ENCODE results near the gene VNN1.
A peak's percentile ranks its signal among the peaks of the same experiment; 100 is the strongest.
"Not testable (repeated sequence)": the region's sequence is repeated elsewhere in the genome, so short reads cannot be mapped to it uniquely, and the experiment has no call there.

Gene VNN1

DNA sequence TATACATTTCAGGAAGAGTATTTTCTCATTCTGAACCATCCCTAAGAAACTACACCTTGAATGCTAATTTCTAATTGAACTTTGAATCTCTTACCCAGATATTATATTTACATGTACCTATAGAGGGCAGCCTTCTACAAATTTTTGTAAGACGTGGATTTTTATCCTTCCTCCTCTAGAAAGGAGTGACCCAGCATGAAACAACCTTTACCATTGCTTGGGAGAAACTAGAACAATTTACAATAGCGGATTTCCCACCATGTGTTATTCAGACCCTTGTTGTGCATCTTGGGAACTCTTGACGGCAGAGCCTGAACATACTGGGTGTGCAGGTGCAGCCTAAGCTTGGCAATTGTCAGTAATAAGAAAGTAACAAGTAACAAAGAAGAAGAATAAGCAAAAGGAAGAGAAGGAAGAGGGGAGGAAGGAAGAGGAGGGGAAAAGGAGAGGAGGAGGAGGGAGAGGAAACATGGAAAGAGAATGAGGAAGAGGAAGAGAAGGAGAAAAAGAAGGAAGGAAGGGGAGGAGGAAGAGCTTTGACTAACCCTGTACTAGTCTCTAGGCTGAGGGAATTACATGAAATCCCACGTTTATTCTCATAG, 44.1 kb downstream of the VNN1 start:
- peak; percentile 61 for DNase-seq (ENCODE audit: low spot score)

DNA sequence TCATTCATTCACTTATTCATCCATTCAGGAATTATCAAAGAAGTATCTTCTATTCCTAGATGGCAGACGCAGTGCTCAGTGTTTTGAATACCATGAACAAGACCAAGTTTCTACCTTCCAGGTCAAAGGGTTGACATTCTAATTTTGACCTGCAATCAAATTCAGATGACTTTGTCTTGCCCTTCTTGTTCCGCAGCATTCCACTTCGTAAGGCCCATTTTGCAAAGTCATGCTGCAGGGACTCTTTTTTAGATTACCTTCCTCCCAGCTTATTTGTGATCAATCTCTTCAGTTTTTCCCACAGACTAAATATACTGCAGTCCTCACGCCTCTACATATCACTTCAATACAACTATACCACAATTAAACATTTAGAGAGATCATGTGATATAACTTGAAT, 47.7 kb downstream of the VNN1 start:
- DNase-seq (ENCODE audit: low spot score), result no peak

DNA sequence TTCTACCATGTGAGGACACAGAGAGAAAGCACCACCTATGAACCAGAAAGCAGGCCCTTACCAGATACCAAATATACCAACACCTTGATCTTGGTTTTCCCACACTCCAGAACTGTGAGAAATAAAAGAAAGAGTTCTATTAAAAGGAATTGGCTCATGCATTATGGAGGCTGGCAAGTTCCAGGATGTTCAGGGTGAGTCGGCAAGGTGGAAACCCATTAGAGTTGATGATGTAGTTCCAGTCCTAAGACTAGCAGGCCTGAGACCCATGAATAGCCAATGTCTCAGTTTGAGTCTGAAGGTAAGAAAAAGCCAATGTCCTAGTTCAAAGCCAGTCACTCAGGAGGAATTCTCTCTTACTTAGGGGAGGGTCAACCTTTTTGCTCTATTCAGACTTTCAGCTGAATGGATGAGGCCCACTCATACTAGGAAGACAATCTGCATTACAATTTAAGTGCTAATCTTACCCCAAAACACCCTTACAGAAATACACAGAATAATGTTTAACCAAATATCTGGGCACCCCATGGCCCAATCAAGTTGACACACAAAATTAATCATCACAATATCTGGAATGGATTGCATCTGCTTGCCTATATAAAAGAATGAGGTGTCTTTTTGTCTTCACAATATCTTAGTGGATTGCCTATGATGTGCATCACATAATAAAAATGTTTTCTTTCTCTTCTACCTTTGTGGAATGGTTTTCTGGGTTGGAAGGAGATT, 49.4 kb downstream of the VNN1 start:
- no peak for DNase-seq (ENCODE audit: low spot score)

DNA sequence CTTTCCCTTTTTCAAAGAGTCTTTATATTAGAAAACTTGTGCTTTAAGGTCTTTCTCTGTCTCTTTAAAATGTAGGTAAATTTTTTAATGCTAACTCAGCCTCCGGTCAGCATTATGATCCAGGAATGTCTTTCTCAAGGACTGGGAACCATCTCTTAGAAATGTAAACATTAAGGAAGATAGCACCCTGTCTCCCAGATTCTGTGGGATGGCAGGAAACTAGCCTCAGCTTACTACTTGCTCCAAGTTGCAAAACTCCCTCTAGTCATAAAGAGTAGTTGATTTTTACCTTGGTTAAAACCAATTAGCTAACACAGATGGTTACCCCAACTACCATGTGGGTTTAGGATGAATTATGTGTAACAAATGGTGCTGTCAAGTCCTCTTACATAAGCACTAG, 50.2 kb downstream of the VNN1 start:
- no peak for DNase-seq (ENCODE audit: low spot score)

DNA sequence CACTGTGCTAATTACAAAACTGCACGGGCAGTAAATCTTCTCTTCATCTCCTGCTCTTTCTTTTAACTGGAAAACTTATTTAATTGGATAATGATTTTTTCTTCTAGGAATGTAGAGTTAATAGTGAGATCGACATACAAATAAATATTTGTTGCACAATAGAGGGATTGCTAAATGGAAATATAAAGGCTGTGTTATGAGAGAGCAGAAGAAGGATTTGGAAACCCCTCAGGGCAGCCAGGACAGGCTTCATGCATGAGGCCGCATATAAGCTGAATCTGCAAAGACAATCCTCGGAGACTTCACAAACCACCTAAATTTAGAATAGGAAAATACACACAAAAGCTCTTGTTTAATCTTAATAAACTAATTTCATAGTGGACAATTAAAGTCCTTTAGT, 51.9 kb downstream of the VNN1 start:
- no peak for DNase-seq (ENCODE audit: low spot score)

DNA sequence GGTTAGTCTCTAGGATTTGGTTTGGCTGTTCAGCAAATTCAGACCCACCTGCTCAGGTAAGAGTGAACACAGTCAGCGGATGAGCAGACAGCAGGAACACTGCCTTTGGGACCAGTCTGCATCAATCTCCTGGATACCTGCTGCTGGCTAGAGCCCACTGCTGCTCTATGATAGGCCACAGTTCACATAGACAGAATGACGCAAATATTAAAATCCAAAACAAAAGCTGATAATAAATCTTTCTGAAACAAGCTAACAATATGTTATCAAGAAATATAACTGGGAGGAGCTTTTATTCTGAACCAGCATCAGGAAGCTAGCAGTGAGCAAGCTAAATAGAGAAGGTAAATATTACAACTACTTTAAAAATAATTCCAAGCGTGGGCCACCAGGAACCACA, 54.8 kb downstream of the VNN1 start, which contains the start of gene TAAR1:
TSS of gene TAAR1 (minus strand) at position 101 of the 400 bp plus-strand sequence. CDS start 13,179 bp downstream, outside the sequence.
- no peak for DNase-seq (ENCODE audit: low spot score)

DNA sequence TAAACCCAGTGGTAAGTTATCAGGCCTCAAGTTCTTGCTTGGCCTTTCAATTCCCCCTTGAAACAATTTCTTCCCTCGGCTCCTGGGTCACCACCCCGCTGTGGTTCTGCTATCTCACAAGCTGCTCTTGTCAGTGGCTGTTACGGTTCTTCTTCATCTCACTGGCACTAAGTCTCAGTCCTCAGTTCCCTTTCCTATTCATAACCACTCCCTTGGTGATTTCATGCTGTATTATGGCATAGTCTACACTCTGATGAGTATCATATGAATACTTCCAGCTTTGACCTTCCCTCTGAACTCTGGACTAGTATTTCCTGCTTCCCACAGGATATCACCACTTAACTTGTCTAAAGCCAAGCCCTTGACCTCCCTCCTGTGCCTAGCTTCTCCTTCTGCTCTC, 62.8 kb downstream of the VNN1 start:
- DNase-seq (ENCODE audit: low spot score), result no peak

DNA sequence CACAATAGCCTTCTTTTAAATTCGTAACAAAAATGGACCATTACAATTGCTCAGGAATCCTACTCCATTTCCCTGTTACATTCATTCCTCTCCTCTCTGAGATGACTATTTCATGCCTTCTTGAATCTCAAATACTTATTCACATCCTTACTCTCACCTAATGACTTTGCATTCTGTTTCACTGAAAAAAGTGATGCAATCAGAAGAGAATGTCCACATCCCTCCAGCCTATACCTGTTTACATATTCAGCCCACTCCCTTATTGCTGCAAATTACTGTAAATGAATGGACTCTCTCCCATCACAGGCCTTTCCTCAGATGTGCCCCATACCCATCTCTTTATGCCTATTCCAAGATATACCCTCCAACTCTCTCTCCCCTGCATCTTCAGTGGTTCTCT, 63.4 kb downstream of the VNN1 start:
- no peak for DNase-seq (ENCODE audit: low spot score)

DNA sequence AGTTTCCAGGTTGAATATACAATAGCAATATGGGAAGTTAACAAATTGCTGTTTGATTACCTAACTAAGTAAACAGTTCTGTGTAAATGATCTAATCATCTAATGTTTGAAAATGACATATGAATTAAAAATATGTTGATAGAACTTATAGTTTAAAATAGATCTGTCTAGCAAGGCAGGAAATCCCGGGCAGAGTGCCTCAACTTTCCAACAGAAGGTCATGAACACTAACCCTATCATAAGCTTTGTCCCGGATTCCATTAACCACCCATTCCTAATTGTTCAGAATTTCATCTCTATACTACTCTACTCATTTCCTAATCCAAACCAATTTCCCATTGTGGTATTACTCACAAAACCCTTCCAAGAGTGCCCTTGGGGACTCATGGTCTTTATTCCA, 65.0 kb downstream of the VNN1 start:
- DNase-seq (ENCODE audit: low spot score), result no peak

DNA sequence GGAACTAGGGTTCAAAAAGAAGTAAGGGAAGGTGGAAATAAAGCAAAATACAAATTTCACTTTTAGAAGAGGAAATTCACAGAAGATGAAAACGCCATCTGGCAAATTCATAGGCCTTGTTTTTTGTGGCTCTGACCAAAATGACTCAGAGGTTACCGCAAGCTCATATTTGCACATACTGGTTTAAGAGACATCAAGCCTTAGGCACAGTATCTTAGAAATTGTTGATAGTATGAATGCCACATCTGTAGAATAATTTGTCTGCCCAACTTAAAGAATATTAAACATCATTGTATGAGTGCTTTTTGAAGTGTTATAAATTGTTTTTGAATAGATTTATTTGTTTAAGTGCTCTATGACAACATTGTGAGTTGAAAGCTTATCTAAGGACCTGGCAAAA, 65.5 kb downstream of the VNN1 start:
- no peak for DNase-seq (ENCODE audit: low spot score)

DNA sequence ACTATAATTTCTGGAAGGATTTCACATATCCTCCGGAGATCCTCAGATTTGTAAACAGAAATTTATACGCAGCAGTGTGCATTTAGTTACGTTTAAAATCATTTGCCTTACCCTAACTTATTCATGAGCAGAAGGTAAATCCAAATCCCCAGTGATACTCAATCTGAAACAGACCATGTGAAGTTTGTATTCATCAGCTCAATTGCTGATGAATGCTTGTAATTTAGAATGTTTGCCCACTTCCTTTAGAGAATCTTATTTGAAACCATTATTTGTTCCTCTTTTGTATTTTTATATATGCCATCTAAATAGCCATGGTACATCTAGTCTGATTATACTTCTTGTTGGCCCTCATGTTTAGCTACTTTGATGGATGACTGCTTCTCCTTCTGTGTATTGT, 70.3 kb downstream of the VNN1 start:
- DNase-seq (ENCODE audit: low spot score), result no peak

DNA sequence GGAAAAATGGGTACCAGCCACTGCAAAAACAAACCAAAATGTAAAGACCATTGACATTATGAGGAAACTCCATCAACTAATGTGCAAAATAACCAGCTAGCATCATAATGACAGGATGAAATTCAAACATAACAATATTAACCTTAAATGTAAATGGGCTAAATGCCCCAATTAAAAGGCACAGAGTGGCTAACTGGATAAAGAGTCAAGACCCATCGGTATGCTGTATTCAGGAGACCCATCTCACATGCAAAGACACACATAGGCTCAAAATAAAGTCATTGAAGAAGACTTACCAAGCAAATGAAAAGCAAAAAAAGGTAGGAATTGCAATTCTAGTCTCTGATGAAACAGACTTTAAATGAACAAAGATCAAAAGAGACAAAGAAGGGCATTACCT, 76.7 kb downstream of the VNN1 start:
- DNase-seq (ENCODE audit: low spot score), result not testable (repeated sequence)

DNA sequence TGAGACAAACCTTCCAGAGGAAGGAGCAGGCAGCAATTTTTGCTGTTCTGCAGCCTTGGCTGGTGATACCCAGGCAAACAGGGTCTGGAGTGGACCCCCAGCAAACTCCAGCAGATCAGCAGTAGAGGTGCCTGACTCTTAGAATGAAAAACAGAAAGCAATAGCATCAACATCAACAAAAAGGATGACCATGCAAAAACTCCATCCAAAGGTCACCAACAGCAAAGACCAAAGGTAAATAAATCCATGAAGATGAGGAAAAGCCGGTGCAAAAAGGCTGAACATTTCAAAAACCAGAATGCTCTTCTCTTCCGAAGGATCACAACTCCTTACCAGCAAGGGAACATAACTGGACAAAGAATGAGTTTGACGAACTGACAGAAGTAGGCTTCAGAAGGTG, 77.9 kb downstream of the VNN1 start:
- DNase-seq (ENCODE audit: low spot score), result not testable (repeated sequence)

DNA sequence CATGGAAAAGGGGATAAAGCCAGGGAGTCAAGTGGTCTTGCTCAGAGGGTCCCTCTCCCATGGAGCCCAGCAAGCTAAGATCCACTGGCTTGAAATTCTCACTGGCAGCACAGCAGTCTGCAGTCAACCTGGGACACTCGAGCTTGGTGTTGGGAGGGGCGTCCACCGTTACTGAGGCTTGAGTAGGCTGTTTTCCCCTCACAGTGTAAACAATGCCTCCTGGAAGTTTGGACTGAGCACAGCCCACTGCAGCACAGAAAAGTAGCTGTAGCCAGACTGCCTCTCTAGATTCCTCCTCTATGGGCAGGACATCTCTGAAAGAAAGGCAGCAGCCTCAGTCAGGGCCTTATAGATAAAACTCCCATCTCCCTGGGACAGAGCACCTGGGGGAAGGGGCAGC, 78.6 kb downstream of the VNN1 start:
- DNase-seq (ENCODE audit: low spot score), result not testable (repeated sequence)

DNA sequence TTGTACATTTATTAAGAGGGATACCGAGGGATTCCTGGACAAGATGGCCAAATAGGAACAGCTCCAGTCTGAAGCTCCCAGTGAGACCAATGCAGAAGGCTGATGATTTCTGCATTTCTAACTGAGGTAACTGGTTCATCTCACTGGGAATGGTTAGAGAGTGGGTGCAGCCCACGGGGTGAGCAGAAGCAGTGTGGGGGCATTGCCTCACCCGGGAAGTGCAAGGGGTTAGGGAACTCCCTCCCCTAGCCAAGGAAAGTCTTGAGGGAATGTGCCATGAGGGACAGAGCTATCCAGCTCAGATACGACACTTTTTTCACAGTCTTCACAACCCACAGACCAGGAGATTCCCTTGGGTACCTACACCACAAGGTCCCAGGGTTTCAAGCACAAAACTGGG, 79.1 kb downstream of the VNN1 start:
- DNase-seq (ENCODE audit: low spot score), result no peak

DNA sequence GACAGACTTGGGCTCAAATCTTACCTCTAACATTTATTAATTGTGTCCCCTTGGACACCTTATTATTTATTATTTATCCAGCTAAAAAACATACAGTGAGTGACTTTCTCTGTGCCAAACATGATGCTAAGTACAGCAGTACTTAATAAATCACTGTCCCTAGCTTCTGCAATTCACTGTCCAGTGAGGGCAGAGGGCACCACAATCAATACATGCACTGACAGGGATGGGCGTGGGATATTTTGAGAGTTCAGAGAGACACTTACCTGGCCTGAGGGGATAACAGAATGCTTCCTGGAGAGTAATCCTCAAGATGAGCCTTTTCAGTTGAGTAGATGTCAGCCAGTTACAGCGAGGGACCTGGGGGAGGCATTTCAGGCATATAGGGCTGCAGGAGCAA, 80.5 kb downstream of the VNN1 start:
- DNase-seq (ENCODE audit: low spot score), result no peak
